Astrocyte of the cerebellum (primary cell): ENCODE measurements around the gene POLD2.

ENCODE experiments used
- DNase-seq: peaks from one replicate; pipeline ENCODE4 v3.0.0-alpha.2; 2011; ENCODE audit warnings: low read depth
- H3K4me3 ChIP-seq: 2 replicates; pipeline ENCODE4 v1.5.1; 2011; ENCODE audit warnings: mild to moderate bottlenecking, low read depth, low read length, moderate library complexity
- CTCF ChIP-seq: IDR thresholded peaks from 2 replicates; pipeline ENCODE4 v1.5.1; 2012; ENCODE audit warnings: low read length, low read depth, moderate library complexity, mild to moderate bottlenecking; ENCODE audit errors: missing control alignments
- in situ Hi-C: cut with HindIII; loops from 2 replicates; pipeline ENCODE4 v1.10.0; 2017; ENCODE audit warnings: low sequenced_read_pairs

POLD2 gene

GRCh38 chr7:44148961-44149536, 25.7 kb upstream of the POLD2 start:
- H3K4me3 ChIP-seq = no peak overlapping the region
- TF ChIP-seq CTCF = no peak
- in situ Hi-C loops = no loop called here
- DNase-seq = no peak

GRCh38 chr7:44148166-44148565, 24.8 kb upstream of the POLD2 start:
- no peak for TF ChIP-seq CTCF
- DNase-seq = no peak
- in situ Hi-C loops = no loop called here

DNA sequence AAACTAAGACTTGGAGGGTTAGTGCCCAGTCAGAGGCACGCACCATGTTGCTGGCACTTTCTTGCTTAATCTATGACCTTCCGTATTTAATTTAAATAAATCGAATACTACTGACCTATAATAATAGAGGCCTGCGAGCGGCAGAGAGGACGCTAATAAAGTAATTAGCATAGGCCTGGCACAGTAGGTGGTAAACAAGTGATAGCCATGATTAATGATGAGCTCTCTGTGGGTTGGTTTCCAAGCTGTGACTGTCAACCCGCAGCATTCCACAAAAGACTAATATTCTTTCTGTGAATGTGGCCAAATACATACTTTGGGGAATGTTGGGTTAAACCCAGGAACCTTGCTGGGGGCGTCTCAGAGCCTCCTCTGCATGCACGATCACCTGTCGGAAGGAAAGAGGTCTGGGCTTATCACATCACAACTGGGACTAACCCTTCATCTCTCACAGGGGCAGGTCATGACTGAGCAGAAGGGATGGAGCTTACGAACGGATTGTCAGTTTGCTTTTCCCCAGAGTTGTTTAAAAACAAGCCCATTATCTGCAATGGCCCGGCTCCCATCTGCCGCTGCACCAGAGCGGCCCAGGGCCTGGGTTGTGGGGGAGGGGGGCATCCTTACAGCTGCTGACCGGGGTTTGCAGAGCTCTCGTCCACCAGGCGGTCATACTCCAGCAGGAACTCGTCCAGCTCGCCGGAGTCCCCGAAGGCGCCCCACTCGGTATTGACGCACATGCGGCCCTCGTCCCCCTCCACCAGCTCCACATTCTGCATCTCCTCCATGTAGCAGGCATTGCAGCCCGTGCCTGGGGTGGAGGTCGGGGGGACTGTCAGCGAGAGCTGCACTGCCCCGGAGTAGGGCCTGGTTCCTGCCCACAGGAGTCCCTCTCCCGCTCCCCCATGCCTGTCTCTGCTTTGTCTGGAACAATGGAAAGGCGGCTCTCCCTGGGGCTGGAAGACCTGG, 24.0 kb upstream of the POLD2 start:
- TF ChIP-seq CTCF = no peak
- no peak overlapping the region for H3K4me3 ChIP-seq
- DNase-seq = no peak
- in situ Hi-C loops = no loop called here

More at GRCh38 chr7:44148166-44148565, 24.8 kb upstream of the POLD2 start:
- H3K4me3 ChIP-seq = no peak overlapping the region

- TF ChIP-seq CTCF = no peak
- DNase-seq = no peak
- peak overlapping the region; percentile 38 for H3K4me3 ChIP-seq
- in situ Hi-C loops = no loop called here
These were observed 22.9 kb upstream of the POLD2 start for GRCh38 chr7:44145969-44146911.

GRCh38 chr7:44145479-44145968, 22.2 kb upstream of the POLD2 start:
- no peak for TF ChIP-seq CTCF
- peak overlapping the region; percentile 38 for H3K4me3 ChIP-seq
- in situ Hi-C loops = no loop called here
- no peak for DNase-seq

GRCh38 chr7:44144968-44145478, 21.7 kb upstream of the POLD2 start:
- DNase-seq = no peak
- H3K4me3 ChIP-seq = peak overlapping the region; percentile 38
- in situ Hi-C loops = no loop called here
- TF ChIP-seq CTCF = no peak
